ENCODE measurements around the gene ELAC1. TPM values are rescaled to one million over a fixed set of nuclear protein-coding genes. Genes with fewer than 3 reads are reported as not detected.

The ELAC1 gene
- total and polyA plus RNA-seq, 10 donors = 5.3 to 12.1 (median 9.2) TPM

DNA sequence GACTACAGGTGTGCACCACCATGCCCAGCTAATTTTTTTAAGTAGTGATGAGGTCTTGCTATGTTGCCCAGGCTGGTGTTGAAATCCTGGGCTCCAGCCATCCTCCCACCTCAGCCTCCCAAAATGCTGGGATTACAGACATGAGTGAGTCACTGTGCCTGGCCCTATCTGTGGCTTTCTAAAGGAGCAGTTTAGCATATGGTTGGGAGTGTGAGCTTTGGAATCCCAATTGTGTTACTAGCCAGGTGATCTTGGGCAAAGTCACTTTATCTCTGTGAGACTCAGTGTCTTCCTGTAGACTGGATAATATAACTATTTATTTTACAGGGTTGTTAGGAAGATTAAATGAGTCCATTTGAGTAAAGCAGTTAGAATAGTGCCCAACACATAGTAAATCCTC lies 42.4 kb downstream of the ELAC1 start:
- Histone ChIP-seq H3K27me3 (replicated peaks in 1 of 7) (no peaks in the 10 kb centered on the region), H3K9me3 (peaks cover 0 to 6% (median 0%) of the 10 kb centered on the region in 8 donors), H3K4me1 (no peaks in the 10 kb centered on the region), H3K4me3 (no peak overlapping the region), H3K36me3 (peaks cover 0 to 4% (median 0%) of the 10 kb centered on the region in 6 donors), H3K27ac (no peak overlapping the region)
- DNase-seq = no peak
- TF ChIP-seq POLR2A (IDR thresholded peaks at IDR 0.05) (no peak), POLR2AphosphoS5 (IDR thresholded peaks at IDR 0.05) (no peak)
- TF ChIP-seq, protein P1, sequence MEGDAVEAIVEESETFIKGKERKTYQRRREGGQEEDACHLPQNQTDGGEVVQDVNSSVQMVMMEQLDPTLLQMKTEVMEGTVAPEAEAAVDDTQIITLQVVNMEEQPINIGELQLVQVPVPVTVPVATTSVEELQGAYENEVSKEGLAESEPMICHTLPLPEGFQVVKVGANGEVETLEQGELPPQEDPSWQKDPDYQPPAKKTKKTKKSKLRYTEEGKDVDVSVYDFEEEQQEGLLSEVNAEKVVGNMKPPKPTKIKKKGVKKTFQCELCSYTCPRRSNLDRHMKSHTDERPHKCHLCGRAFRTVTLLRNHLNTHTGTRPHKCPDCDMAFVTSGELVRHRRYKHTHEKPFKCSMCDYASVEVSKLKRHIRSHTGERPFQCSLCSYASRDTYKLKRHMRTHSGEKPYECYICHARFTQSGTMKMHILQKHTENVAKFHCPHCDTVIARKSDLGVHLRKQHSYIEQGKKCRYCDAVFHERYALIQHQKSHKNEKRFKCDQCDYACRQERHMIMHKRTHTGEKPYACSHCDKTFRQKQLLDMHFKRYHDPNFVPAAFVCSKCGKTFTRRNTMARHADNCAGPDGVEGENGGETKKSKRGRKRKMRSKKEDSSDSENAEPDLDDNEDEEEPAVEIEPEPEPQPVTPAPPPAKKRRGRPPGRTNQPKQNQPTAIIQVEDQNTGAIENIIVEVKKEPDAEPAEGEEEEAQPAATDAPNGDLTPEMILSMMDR (IDR thresholded peaks at IDR 0.05 in 8 of 11, conservative IDR thresholded peaks at IDR 0.05 in 3 of 11) = no peak
- intact Hi-C loops (cut with DNase I; ENCODE audit: low total_unique reads) = no loop called here

DNA sequence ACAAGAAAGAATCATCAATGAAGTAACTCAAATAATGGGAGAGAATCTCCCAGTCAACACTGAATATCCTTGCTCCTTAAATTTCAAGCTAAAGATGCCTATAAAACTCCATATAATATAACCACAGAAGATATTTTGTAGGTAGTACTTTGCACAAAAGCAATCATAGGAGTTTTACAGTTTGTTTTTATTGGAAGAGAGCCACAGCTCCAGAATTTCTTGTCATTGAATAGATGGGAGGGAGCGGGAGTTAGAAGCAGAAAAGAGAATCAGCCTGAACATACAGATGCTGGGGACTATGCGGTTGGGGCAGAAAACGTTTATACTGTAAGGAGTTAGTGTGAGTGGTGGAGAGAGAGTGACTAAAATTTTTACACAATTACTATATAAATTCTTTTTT lies 43.9 kb downstream of the ELAC1 start:
- DNase-seq = no peak
- Histone ChIP-seq H3K9me3 (peaks cover 0 to 6% (median 0%) of the 10 kb centered on the region in 8 donors), H3K4me1 (no peaks in the 10 kb centered on the region), H3K4me3 (no peak overlapping the region), H3K27ac (no peak overlapping the region), H3K27me3 (replicated peaks in 1 of 7) (no peaks in the 10 kb centered on the region), H3K36me3 (peaks cover 0 to 6% (median 0%) of the 10 kb centered on the region in 6 donors)
- intact Hi-C loops (cut with DNase I; ENCODE audit: low total_unique reads) = no loop called here
- 80 to 91% (median 88%) methylated on average over 3 of the region's 3 CpGs for WGBS, 5 donors
- TF ChIP-seq POLR2A (IDR thresholded peaks at IDR 0.05) (no peak), POLR2AphosphoS5 (IDR thresholded peaks at IDR 0.05) (no peak)
- TF ChIP-seq, protein P1 (IDR thresholded peaks at IDR 0.05 in 8 of 11, conservative IDR thresholded peaks at IDR 0.05 in 3 of 11) = no peak

DNA sequence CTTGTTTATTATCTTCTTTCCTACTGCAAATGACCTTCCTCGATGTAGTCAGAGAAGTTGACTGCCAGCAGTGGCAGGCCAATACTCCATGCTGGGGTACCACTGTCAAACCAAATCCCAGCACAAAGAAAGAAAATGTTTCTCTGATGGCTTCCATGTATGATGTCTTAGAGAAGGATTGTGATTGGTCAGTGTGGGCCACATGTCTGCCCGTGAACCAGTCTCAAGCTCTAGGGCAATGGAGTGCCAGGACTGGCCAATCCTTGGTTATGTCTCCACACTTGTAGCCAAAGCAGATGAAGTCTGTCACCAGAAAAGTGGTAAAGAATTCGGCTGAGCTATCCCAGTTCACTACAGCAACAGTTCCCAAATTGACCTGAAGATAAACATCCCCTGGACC lies 44.6 kb downstream of the ELAC1 start:
- 81 to 99% (median 91%) methylated on average over 3 of the region's 3 CpGs for WGBS, 5 donors
- TF ChIP-seq POLR2AphosphoS5 (IDR thresholded peaks at IDR 0.05) (no peak), POLR2A (IDR thresholded peaks at IDR 0.05) (no peak)
- TF ChIP-seq, protein P1 (IDR thresholded peaks at IDR 0.05 in 8 of 11, conservative IDR thresholded peaks at IDR 0.05 in 3 of 11) = no peak
- intact Hi-C loops (cut with DNase I; ENCODE audit: low total_unique reads) = no loop called here

GRCh38 chr18:51013259-51013658 lies 45.4 kb downstream of the ELAC1 start:
- intact Hi-C loops (cut with DNase I; ENCODE audit: low total_unique reads) = no loop called here
- DNase-seq = no peak
- WGBS, 5 donors = 83 to 96% (median 91%) methylated on average over 3 of the region's 3 CpGs

More for the DNA sequence above, 44.6 kb downstream of the ELAC1 start:
- Histone ChIP-seq H3K4me1 (no peaks in the 10 kb centered on the region), H3K27me3 (replicated peaks in 1 of 7) (no peaks in the 10 kb centered on the region), H3K4me3 (no peak overlapping the region), H3K36me3 (peaks cover 0 to 11% (median 0%) of the 10 kb centered on the region in 6 donors), H3K27ac (no peak overlapping the region), H3K9me3 (peaks cover 0 to 6% (median 0%) of the 10 kb centered on the region in 8 donors)
- DNase-seq = no peak

More at GRCh38 chr18:51013259-51013658, 45.4 kb downstream of the ELAC1 start:
- no peak for TF ChIP-seq POLR2A (IDR thresholded peaks at IDR 0.05)
- no peak for TF ChIP-seq POLR2AphosphoS5 (IDR thresholded peaks at IDR 0.05)
- TF ChIP-seq, protein P1 (IDR thresholded peaks at IDR 0.05 in 8 of 11, conservative IDR thresholded peaks at IDR 0.05 in 3 of 11) = no peak
- no peak overlapping the region for H3K4me3 ChIP-seq
- H3K27me3 ChIP-seq (replicated peaks in 1 of 7) = no peaks in the 10 kb centered on the region
- H3K27ac ChIP-seq = no peak overlapping the region
- H3K9me3 ChIP-seq = peaks cover 0 to 6% (median 0%) of the 10 kb centered on the region in 8 donors
- no peaks in the 10 kb centered on the region for H3K4me1 ChIP-seq
- H3K36me3 ChIP-seq = peaks cover 0 to 14% (median 0%) of the 10 kb centered on the region in 6 donors
